A549 (cell line): ENCODE results near the gene LAMTOR5. TPM values are rescaled to one million over a fixed set of nuclear protein-coding genes. Genes with fewer than 3 reads are reported as not detected.

Experiments used
- ATAC-seq, 2 experiments: fragments of 200-7000 bp in 1 of 2; fragments of >200 bp in 1 of 2; cut with Nextera tagmentation in 1 of 2; cut with Tn5 transposase in 1 of 2; 3 replicates each; pipeline versions ENCODE4 v1.8.0 to v1.9.1; 2018 to 2020; ENCODE audit warnings: mild to moderate bottlenecking in 1 of 2, moderate library complexity in 1 of 2
- CTCF ChIA-PET: fragments of 300-600 bp; sonication (Branson Sonifier 250); formaldehyde crosslinking; extraction: SDS; loops from one replicate; lab custom pipeline; 2021; ENCODE audit warnings: antibody characterized with exemption, inconsistent platforms; lab: Yijun Ruan, JAX
- POLR2A ChIA-PET: fragments of 350-600 bp; formaldehyde crosslinking; extraction: SDS; loops from one replicate; lab custom pipeline; 2021; ENCODE audit warnings: antibody characterized with exemption, inconsistent platforms; lab: Yijun Ruan, JAX
- DNase-seq, 2 experiments: peaks; one replicate each; pipeline versions ENCODE4 v3.0.0 to v3.0.0-alpha.2; 2011 to 2016; ENCODE audit warnings: low read depth in 1 of 2, low spot score in 1 of 2
- FAIRE-seq: peaks from 2 replicates; lab custom pipeline; 2011; peaks lifted over from hg19 to GRCh38; lab: Jason Lieb, UNC
- H3K27ac ChIP-seq, 2 experiments: fragments of >200 bp; sonication (Bioruptor Twin); formaldehyde crosslinking; 3 replicates each; pipeline ENCODE4 v1.5.1; 2016 to 2017
- H3K4me1 ChIP-seq: fragments of >200 bp; sonication (Bioruptor Twin); formaldehyde crosslinking; 3 replicates; pipeline ENCODE4 v1.6.1; 2016
- H3K4me2 ChIP-seq: fragments of >200 bp; sonication (Bioruptor Twin); formaldehyde crosslinking; 3 replicates; pipeline ENCODE4 v1.6.1; 2016
- H3K4me3 ChIP-seq: fragments of >200 bp; sonication (Bioruptor Twin); formaldehyde crosslinking; 3 replicates; pipeline ENCODE4 v1.5.1; 2016
- H3K9me3 ChIP-seq: fragments of >200 bp; sonication (Bioruptor Twin); formaldehyde crosslinking; 3 replicates; pipeline ENCODE4 v1.6.1; 2016
- ATOH8 ChIP-seq: fragments of 250-450 bp; sonication (Bioruptor Pico); IDR thresholded peaks from 2 replicates; pipeline ENCODE4 v1.5.0; 2020; ENCODE audit warnings: low read depth, mild to moderate bottlenecking, moderate library complexity
- BCL3 ChIP-seq: fragments of >200 bp; sonication (Bioruptor Twin); formaldehyde crosslinking; IDR thresholded peaks from 3 replicates; pipeline ENCODE4 v1.6.1; 2016
- CBX2 ChIP-seq: fragments of 200-600 bp; sonication (generic); IDR thresholded peaks from 2 replicates; pipeline ENCODE4 v1.6.1; 2016; ENCODE audit warnings: low read depth, mild to moderate bottlenecking, borderline replicate concordance
- CHD4 ChIP-seq: fragments of 200-600 bp; sonication (generic); IDR thresholded peaks from 2 replicates; pipeline ENCODE4 v1.6.1; 2016; ENCODE audit warnings: antibody characterized with exemption, mild to moderate bottlenecking, borderline replicate concordance
- E2F6 ChIP-seq: IDR thresholded peaks from 2 replicates; pipeline ENCODE4 v1.6.1; 2012; ENCODE audit warnings: low read depth, borderline replicate concordance
- EHF ChIP-seq: fragments of 250-450 bp; sonication (Bioruptor Pico); IDR thresholded peaks from 2 replicates; pipeline ENCODE4 v1.5.0; 2020; ENCODE audit warnings: mild to moderate bottlenecking
- ESRRA ChIP-seq: fragments of 150-350 bp; IDR thresholded peaks from 2 replicates; pipeline ENCODE4 v1.6.1; 2014; ENCODE audit warnings: mild to moderate bottlenecking, low read length, borderline replicate concordance
- GATA3 ChIP-seq: IDR thresholded peaks from 2 replicates; pipeline ENCODE4 v1.6.1; 2012; ENCODE audit warnings: borderline replicate concordance
- HEYL ChIP-seq: fragments of 250-450 bp; sonication (Bioruptor Pico); IDR thresholded peaks from 2 replicates; pipeline ENCODE4 v1.8.0; 2021; ENCODE audit warnings: mild to moderate bottlenecking, moderate library complexity
- HMGXB4 ChIP-seq: fragments of 250-450 bp; sonication (Bioruptor Pico); IDR thresholded peaks from 2 replicates; pipeline ENCODE4 v1.5.0; 2021; ENCODE audit warnings: mild to moderate bottlenecking, moderate library complexity, borderline replicate concordance
- HOXA7 ChIP-seq: fragments of 250-450 bp; sonication (Bioruptor Pico); IDR thresholded peaks from 2 replicates; pipeline ENCODE4 v1.5.0; 2020; ENCODE audit warnings: mild to moderate bottlenecking, moderate library complexity
- HOXB13 ChIP-seq: fragments of 250-450 bp; sonication (Bioruptor Pico); IDR thresholded peaks from 2 replicates; pipeline ENCODE4 v1.5.0; 2020; ENCODE audit warnings: low read depth, mild to moderate bottlenecking, moderate library complexity
- JUN ChIP-seq, 2 experiments: fragments of >200 bp; sonication (Bioruptor Twin); formaldehyde crosslinking; IDR thresholded peaks; 2 replicates in 1 of 2; 3 replicates in 1 of 2; pipeline ENCODE4 v1.6.1; 2016 to 2017
- JUNB ChIP-seq: fragments of >200 bp; sonication (Bioruptor Twin); formaldehyde crosslinking; IDR thresholded peaks from 2 replicates; pipeline ENCODE4 v1.6.1; 2016
- KDM1A ChIP-seq: fragments of 200-600 bp; sonication (generic); IDR thresholded peaks from 2 replicates; pipeline ENCODE4 v1.6.1; 2016; ENCODE audit warnings: low read depth, mild to moderate bottlenecking
- KDM5A ChIP-seq: fragments of 200-600 bp; sonication (generic); IDR thresholded peaks from 2 replicates; pipeline ENCODE4 v1.6.1; 2016; ENCODE audit warnings: antibody characterized with exemption, mild to moderate bottlenecking
- MAFK ChIP-seq: fragments of 450-650 bp; IDR thresholded peaks from 2 replicates; pipeline ENCODE4 v1.6.1; 2014; ENCODE audit not compliant: partially characterized antibody
- MAX ChIP-seq: IDR thresholded peaks from 2 replicates; pipeline ENCODE4 v1.6.1; 2012
- NPAS2 ChIP-seq: fragments of 250-450 bp; sonication (Bioruptor Pico); IDR thresholded peaks from 2 replicates; pipeline ENCODE4 v1.8.0; 2022; ENCODE audit warnings: mild to moderate bottlenecking, moderate library complexity, borderline replicate concordance
- PBX3 ChIP-seq: IDR thresholded peaks from 2 replicates; pipeline ENCODE4 v1.6.1; 2012
- PHF8 ChIP-seq: fragments of 200-600 bp; sonication (generic); IDR thresholded peaks from 2 replicates; pipeline ENCODE4 v1.6.1; 2016; ENCODE audit warnings: low read depth, mild to moderate bottlenecking, antibody characterized with exemption, moderate library complexity, borderline replicate concordance
- POLR2A ChIP-seq: IDR thresholded peaks from 2 replicates; pipeline ENCODE4 v1.6.1; 2012; ENCODE audit warnings: mild to moderate bottlenecking, low read length
- RAD21 ChIP-seq, 2 experiments: fragments of >200 bp in 1 of 2; sonication (Bioruptor Twin) in 1 of 2; formaldehyde crosslinking in 1 of 2; IDR thresholded peaks in 1 of 2; conservative IDR thresholded peaks in 1 of 2; 2 replicates in 1 of 2; 3 replicates in 1 of 2; pipeline ENCODE4 v1.6.1; 2012 to 2018; ENCODE audit warnings: inconsistent platforms in 1 of 2
- RARB ChIP-seq: fragments of 250-450 bp; sonication (Bioruptor Pico); IDR thresholded peaks from 2 replicates; pipeline ENCODE4 v1.8.0; 2021; ENCODE audit warnings: mild to moderate bottlenecking, moderate library complexity
- RCOR1 ChIP-seq: fragments of 150-350 bp; IDR thresholded peaks from 2 replicates; pipeline ENCODE4 v1.6.1; 2014; ENCODE audit warnings: antibody characterized with exemption, low read length, low read depth
- RNF2 ChIP-seq: fragments of 200-600 bp; sonication (generic); IDR thresholded peaks from 2 replicates; pipeline ENCODE4 v1.6.1; 2016; ENCODE audit warnings: low read depth, mild to moderate bottlenecking, antibody characterized with exemption, moderate library complexity, borderline replicate concordance
- SMC3 ChIP-seq: fragments of >200 bp; sonication (Bioruptor Twin); formaldehyde crosslinking; IDR thresholded peaks from 3 replicates; pipeline ENCODE4 v1.6.1; 2018; ENCODE audit warnings: inconsistent platforms
- SREBF2 ChIP-seq: fragments of 450-650 bp; IDR thresholded peaks from 2 replicates; pipeline ENCODE4 v1.6.1; 2014; ENCODE audit warnings: mild to moderate bottlenecking, moderate library complexity
- TP53 ChIP-seq: fragments of 250-450 bp; sonication (Bioruptor Pico); IDR thresholded peaks from 2 replicates; pipeline ENCODE4 v1.5.0; 2021; ENCODE audit warnings: mild to moderate bottlenecking, moderate library complexity
- USF2 ChIP-seq: fragments of 450-650 bp; IDR thresholded peaks from 2 replicates; pipeline ENCODE4 v1.6.1; 2014; ENCODE audit warnings: antibody characterized with exemption
- ZFP36 ChIP-seq: fragments of 450-650 bp; IDR thresholded peaks from 2 replicates; pipeline ENCODE4 v1.6.1; 2014; ENCODE audit warnings: borderline replicate concordance; ENCODE audit not compliant: partially characterized antibody
- ZNF302 ChIP-seq: fragments of 250-450 bp; sonication (Bioruptor Pico); IDR thresholded peaks from 2 replicates; pipeline ENCODE4 v1.9.0; 2021; ENCODE audit warnings: inconsistent platforms, mild to moderate bottlenecking, moderate library complexity
- WGBS: methylation state at CpG from one replicate; pipeline ENCODE4 v1.1.6; 2017; ENCODE audit errors: missing lambda C conversion rate; 5-methylcytosine and 5-hydroxymethylcytosine counted together
- polyA minus RNA-seq: library from RNA; depleted of rRNA, polyadenylated mRNA; stranded (reverse); fragments of >200 nt; gene quantifications from 2 replicates; pipeline ENCODE4 v1.2.3, GENCODE V29; 2011; rRNA and poly(A)+ RNA removed
- polyA plus RNA-seq, 4 experiments: library from polyadenylated mRNA; depleted of rRNA in 3 of 4; stranded (reverse); fragments of >200 nt; fragmentation: RNase III in 1 of 4; extraction: RNeasy Plus Mini Kit Qiagen cat#74134 plus additional on column Dnase treatment in 1 of 4; gene quantifications; 2 replicates in 3 of 4; 3 replicates in 1 of 4; pipeline ENCODE4 v1.2.3, GENCODE V29; 2011 to 2017

The LAMTOR5 gene
- polyA plus RNA-seq (2011; rRNA removed) = 256 and 314 TPM in 2 replicates
- 293 and 304 TPM in 2 replicates for polyA plus RNA-seq (2012; cell fraction: cytosol; rRNA removed)
- polyA plus RNA-seq (2012; cell fraction: nucleus; rRNA removed) = 86.8 and 153 TPM in 2 replicates
- polyA plus RNA-seq (2017; fragmentation: RNase III; extraction: RNeasy Plus Mini Kit Qiagen cat#74134 plus additional on column Dnase treatment) = 217 to 254 TPM (median 251 TPM) in 3 replicates
- polyA minus RNA-seq = 59.2 and 75.3 TPM in 2 replicates

GRCh38 chr1:110407260-110408210, at the start of gene LAMTOR5:
Gene LAMTOR5 (minus strand): TSS chr1:110407694. CDS start chr1:110407620, 74 bp downstream.
- ChIA-PET CTCF (interaction anchor here (0.6 to 11.8 kb wide), 8 partner anchors 9 to 205 kb away, joined by 3 to 326 read pairs (median 10); partner anchors contain the start of gene PROK1), POLR2A (interaction anchor here (0.6 to 2.4 kb wide), 3 partner anchors 17 to 69 kb away, joined by 3 to 18 read pairs (median 3); partner anchors contain the start of gene RBM15)
- WGBS = 3% methylated on average over 35 of the region's 76 CpGs
- Histone ChIP-seq H3K9me3 (no peaks in the 10 kb centered on the region), H3K27ac (peak within 1 kb of the TSS; percentile 98 to 99), H3K4me1 (peaks cover 14% of the 10 kb centered on the region), H3K4me2 (peak within 1 kb of the TSS; percentile 87), H3K4me3 (peak within 1 kb of the TSS; percentile 98)
- DNase-seq (peak; percentile 61 to 94), FAIRE-seq (no peak), ATAC-seq (peak; percentile 95 to 96)
- TF ChIP-seq EHF (CRISPR knock-in tag) (no peak), USF2 (peak; percentile 27; the same call in 1 of the 2 replicates), PHF8 (peak; percentile 63), KDM1A (no peak), E2F6 (peak; percentile 60; the same call in 1 of the 2 replicates), JUN (IDR thresholded peaks at IDR 0.05) (peak; percentile 50 to 88; a peak in 4 of 5 replicates), MAFK (no peak), KDM5A (0 out of 2 replicates have a peak, but pooled peaks have one; percentile 21), CBX2 (no peak), ESRRA (no peak), CHD4 (no peak), NPAS2 (CRISPR knock-in tag) (no peak), ZFP36 (no peak), ZNF302 (CRISPR knock-in tag) (no peak), HEYL (CRISPR knock-in tag) (no peak), HOXA7 (no peak), HMGXB4 (no peak), JUNB (no peak), RAD21 (conservative IDR thresholded peaks at IDR 0.05 in 1 of 2, IDR thresholded peaks at IDR 0.05 in 1 of 2) (peak; percentile 31 to 49; a peak in 3 of 5 replicates), HOXB13 (CRISPR knock-in tag) (no peak), SREBF2 (no peak), SMC3 (peak; percentile 38; the same call in 2 of the 3 replicates), BCL3 (peak; percentile 74; the same call in 1 of the 3 replicates), RARB (CRISPR knock-in tag) (no peak), RNF2 (no peak), GATA3 (0 out of 2 replicates have a peak, but pooled peaks have one; percentile 32), ATOH8 (no peak), MAX (peak; percentile 89), PBX3 (no peak), TP53 (CRISPR knock-in tag) (no peak), RCOR1 (no peak), POLR2A (peak; percentile 69)
